GM12878 (cell line): Measurements from ENCODE around the gene TXLNA. TPM values are rescaled to one million over a fixed set of nuclear protein-coding genes. Genes with fewer than 3 reads are reported as not detected.

Experiments
- BHLHE40 ChIP-seq, 2 experiments: fragments of 450-650 bp in 1 of 2; IDR thresholded peaks; 2 replicates each; pipeline ENCODE4 v1.6.1; 2011 to 2017; ENCODE audit warnings: low read depth in 2 of 2, borderline replicate concordance in 1 of 2, improper control_type of control experiment in 1 of 2, low read length in 1 of 2, mild to moderate bottlenecking in 1 of 2
- CBX5 ChIP-seq: sonication (generic); IDR thresholded peaks from 2 replicates; pipeline ENCODE4 v1.6.1; 2016; ENCODE audit warnings: low read depth, moderate library complexity, mild to moderate bottlenecking, inconsistent platforms
- CHD2 ChIP-seq: IDR thresholded peaks from 2 replicates; pipeline ENCODE4 v1.6.1; 2011; ENCODE audit warnings: low read depth, low read length, improper control_type of control experiment, borderline replicate concordance
- CHD4 ChIP-seq: fragments of 200-600 bp; sonication (generic); IDR thresholded peaks from 2 replicates; pipeline ENCODE4 v1.6.1; 2016; ENCODE audit warnings: mild to moderate bottlenecking
- ETV6 ChIP-seq, 2 experiments: fragments of 450-650 bp in 1 of 2; IDR thresholded peaks in 1 of 2; conservative IDR thresholded peaks in 1 of 2; 2 replicates each; pipeline ENCODE4 v1.6.1; 2014; ENCODE audit warnings: antibody characterized with exemption in 1 of 2, borderline replicate concordance in 1 of 2, low read depth in 1 of 2, mild to moderate bottlenecking in 1 of 2, moderate library complexity in 1 of 2
- HDAC6 ChIP-seq: fragments of 200-600 bp; sonication (generic); IDR thresholded peaks from one replicate; pipeline ENCODE4 v1.8.0; 2017; ENCODE audit warnings: antibody characterized with exemption; ENCODE audit not compliant: unreplicated experiment
- IKZF1 ChIP-seq: fragments of 450-650 bp; conservative IDR thresholded peaks from 2 replicates; pipeline ENCODE4 v1.6.1; 2017; ENCODE audit warnings: antibody characterized with exemption, mild to moderate bottlenecking
- MTA2 ChIP-seq: fragments of 450-650 bp; IDR thresholded peaks from 2 replicates; pipeline ENCODE4 v1.6.1; 2016; ENCODE audit warnings: low read depth, mild to moderate bottlenecking, moderate library complexity
- MXI1 ChIP-seq: fragments of 150-350 bp; IDR thresholded peaks from 2 replicates; pipeline ENCODE4 v1.6.1; 2011; ENCODE audit warnings: low read depth, mild to moderate bottlenecking, inconsistent platforms, low read length, improper control_type of control experiment
- MYC ChIP-seq: IDR thresholded peaks from 2 replicates; pipeline ENCODE4 v1.6.1; 2011; ENCODE audit warnings: mild to moderate bottlenecking, low read length, moderate library complexity, inconsistent platforms; ENCODE audit not compliant: insufficient read depth, insufficient replicate concordance, insufficient read length, severe bottlenecking
- POU2F2 ChIP-seq: IDR thresholded peaks from 3 replicates; pipeline ENCODE4 v1.6.1; 2011; ENCODE audit warnings: low read depth, mild to moderate bottlenecking, low read length, borderline replicate concordance
- RB1 ChIP-seq: fragments of 450-650 bp; formaldehyde crosslinking; IDR thresholded peaks from 2 replicates; pipeline ENCODE4 v1.6.1; 2017; ENCODE audit warnings: mild to moderate bottlenecking, borderline replicate concordance
- SIN3A ChIP-seq: IDR thresholded peaks from 2 replicates; pipeline ENCODE4 v1.6.1; 2012; ENCODE audit warnings: low read depth, low read length, improper control_type of control experiment
- SMAD1 ChIP-seq: fragments of 450-650 bp; IDR thresholded peaks from 2 replicates; pipeline ENCODE4 v1.6.1; 2018; ENCODE audit warnings: mild to moderate bottlenecking, low read depth; ENCODE audit not compliant: partially characterized antibody
- SMARCA5 ChIP-seq: fragments of 450-650 bp; IDR thresholded peaks from 2 replicates; pipeline ENCODE4 v1.6.1; 2017; ENCODE audit warnings: mild to moderate bottlenecking
- SREBF2 ChIP-seq: IDR thresholded peaks from 2 replicates; pipeline ENCODE4 v1.6.1; 2012; ENCODE audit warnings: mild to moderate bottlenecking, low read length
- TARDBP ChIP-seq: IDR thresholded peaks from 2 replicates; pipeline ENCODE4 v1.6.1; 2016; ENCODE audit warnings: borderline replicate concordance
- YY1 ChIP-seq: IDR thresholded peaks from 2 replicates; pipeline ENCODE4 v1.6.1; 2011; ENCODE audit warnings: low read depth, mild to moderate bottlenecking, low read length
- ZNF207 ChIP-seq: fragments of 450-650 bp; IDR thresholded peaks from 2 replicates; pipeline ENCODE4 v1.6.1; 2014; ENCODE audit warnings: antibody characterized with exemption, mild to moderate bottlenecking, borderline replicate concordance
- polyA plus RNA-seq, 11 experiments: library from polyadenylated mRNA; depleted of rRNA in 4 of 11; unstranded in 6 of 11; stranded (reverse) in 5 of 11; fragments of >200 nt; fragmentation: Nextera tagmentation in 4 of 11; fragmentation: Illumina TruSeq in 1 of 11; extraction: Ambion mirVana in 4 of 11; extraction: Trizol in 1 of 11; gene quantifications; 1 replicate in 1 of 11; 2 replicates in 10 of 11; pipeline versions ENCODE4 v1.2.1 to v1.2.3, GENCODE V29; 2011 to 2016; ENCODE audit warnings: inconsistent platforms in 2 of 11, missing spikeins in 2 of 11, low read depth in 1 of 11
- total RNA-seq, 4 experiments: library from RNA; depleted of rRNA in 3 of 4; stranded (reverse); fragments of >200 nt in 3 of 4; fragmentation: Illumina TruSeq in 1 of 4; extraction: Trizol in 1 of 4; gene quantifications; 2 replicates each; pipeline versions ENCODE4 v1.2.1 to v1.2.3, GENCODE V29; 2013 to 2021
- TF ChIP-seq, protein P1 (sequence below): fragments of 450-650 bp; IDR thresholded peaks from 2 replicates; pipeline ENCODE4 v1.6.1; 2016; ENCODE audit warnings: mild to moderate bottlenecking
- TF ChIP-seq, protein P2 (sequence below): fragments of 450-650 bp; IDR thresholded peaks from 2 replicates; pipeline ENCODE4 v1.6.1; 2016; ENCODE audit warnings: mild to moderate bottlenecking

TXLNA gene
- total and polyA plus RNA-seq, 10 of the 15 experiments (the other 5 are each of a cell fraction or from before 2014, with no cell fraction given) = 7.2 to 93.7 (median 47.9) TPM

DNA sequence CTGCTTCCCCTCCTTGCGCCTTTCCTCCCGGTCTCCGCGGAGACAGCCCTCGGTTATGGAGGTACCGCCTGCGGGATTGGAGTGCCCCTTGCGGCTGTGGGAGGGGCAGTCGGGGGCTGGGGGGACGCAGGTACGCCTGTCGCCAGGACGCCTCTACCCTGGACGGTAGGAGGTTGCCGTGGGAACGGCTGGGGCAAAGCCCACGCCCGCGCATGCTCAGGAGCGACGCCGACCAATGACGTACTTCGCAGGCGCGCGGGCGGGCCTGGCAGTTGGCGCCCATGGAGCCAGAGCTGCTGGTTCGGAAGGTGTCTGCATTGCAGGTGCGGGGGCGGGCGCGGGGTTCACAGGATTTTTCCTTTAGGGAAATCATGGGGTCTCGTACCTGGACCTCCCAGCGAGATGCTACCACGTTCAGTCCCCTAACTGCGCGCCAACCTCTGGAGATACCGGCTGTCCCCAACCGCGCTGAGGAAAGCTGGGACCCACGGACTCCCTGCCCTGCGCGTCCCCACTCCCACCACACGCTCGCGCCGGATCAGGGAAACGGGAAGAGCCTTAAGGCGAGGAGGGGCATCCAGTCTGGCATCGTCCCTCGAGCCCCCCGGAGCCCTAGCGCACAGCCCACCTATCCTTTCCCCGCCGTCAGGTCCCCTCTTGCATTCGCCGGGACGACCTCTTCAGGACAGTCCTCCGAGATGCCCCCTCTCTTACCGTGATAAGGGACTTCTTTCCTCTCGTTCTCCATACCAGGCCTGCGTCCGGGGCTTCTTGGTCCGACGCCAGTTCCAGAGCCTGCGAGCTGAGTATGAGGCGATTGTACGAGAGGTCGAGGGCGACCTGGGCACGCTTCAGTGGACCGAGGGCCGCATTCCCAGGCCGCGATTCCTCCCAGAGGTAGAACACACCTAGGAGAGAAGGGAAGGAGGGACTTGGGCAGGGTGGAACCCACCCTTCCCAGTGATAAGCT lies 26.2 kb downstream of the TXLNA start, which contains the start of gene IQCC (continued):
- TF ChIP-seq MXI1 = peak; percentile 91
- TF ChIP-seq MYC = no peak
- no peak for TF ChIP-seq CHD4
- TF ChIP-seq POU2F2 = peak; percentile 48; the same call in 2 of the 3 replicates
- TF ChIP-seq SIN3A = peak; percentile 77
- TF ChIP-seq BHLHE40 (IDR thresholded peaks at IDR 0.05; ENCODE audit: borderline replicate concordance in 1 of 2, low read depth in 2 of 2, low read length in 1 of 2) = peak; percentile 21 to 59; a peak in 1 of 4 replicates
- TF ChIP-seq ZNF207 = no peak
- peak; percentile 86 for TF ChIP-seq YY1
- no peak for TF ChIP-seq CBX5
- no peak for TF ChIP-seq MTA2
- TF ChIP-seq, protein P1, sequence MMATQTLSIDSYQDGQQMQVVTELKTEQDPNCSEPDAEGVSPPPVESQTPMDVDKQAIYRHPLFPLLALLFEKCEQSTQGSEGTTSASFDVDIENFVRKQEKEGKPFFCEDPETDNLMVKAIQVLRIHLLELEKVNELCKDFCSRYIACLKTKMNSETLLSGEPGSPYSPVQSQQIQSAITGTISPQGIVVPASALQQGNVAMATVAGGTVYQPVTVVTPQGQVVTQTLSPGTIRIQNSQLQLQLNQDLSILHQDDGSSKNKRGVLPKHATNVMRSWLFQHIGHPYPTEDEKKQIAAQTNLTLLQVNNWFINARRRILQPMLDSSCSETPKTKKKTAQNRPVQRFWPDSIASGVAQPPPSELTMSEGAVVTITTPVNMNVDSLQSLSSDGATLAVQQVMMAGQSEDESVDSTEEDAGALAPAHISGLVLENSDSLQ = 0 out of 2 replicates have a peak, but pooled peaks have one; percentile 5
- no peak for TF ChIP-seq HDAC6
- TF ChIP-seq TARDBP = no peak
- TF ChIP-seq SMAD1 = no peak
- peak; percentile 86; the same call in 1 of the 2 replicates for TF ChIP-seq RB1
- no peak for TF ChIP-seq SREBF2
- TF ChIP-seq ETV6 (conservative IDR thresholded peaks at IDR 0.05 in 1 of 2, IDR thresholded peaks at IDR 0.05 in 1 of 2; ENCODE audit: borderline replicate concordance in 1 of 2, low read depth in 1 of 2) = no peak
- TF ChIP-seq SMARCA5 = no peak
- TF ChIP-seq, protein P2, sequence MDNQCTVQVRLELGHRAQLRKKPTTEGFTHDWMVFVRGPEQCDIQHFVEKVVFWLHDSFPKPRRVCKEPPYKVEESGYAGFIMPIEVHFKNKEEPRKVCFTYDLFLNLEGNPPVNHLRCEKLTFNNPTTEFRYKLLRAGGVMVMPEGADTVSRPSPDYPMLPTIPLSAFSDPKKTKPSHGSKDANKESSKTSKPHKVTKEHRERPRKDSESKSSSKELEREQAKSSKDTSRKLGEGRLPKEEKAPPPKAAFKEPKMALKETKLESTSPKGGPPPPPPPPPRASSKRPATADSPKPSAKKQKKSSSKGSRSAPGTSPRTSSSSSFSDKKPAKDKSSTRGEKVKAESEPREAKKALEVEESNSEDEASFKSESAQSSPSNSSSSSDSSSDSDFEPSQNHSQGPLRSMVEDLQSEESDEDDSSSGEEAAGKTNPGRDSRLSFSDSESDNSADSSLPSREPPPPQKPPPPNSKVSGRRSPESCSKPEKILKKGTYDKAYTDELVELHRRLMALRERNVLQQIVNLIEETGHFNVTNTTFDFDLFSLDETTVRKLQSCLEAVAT = no peak
- TF ChIP-seq CHD2 = 0 out of 2 replicates have a peak, but pooled peaks have one; percentile 45
- TF ChIP-seq IKZF1 = peak; percentile 84
